ENCODE data around the gene PPARGC1A.

DNA sequence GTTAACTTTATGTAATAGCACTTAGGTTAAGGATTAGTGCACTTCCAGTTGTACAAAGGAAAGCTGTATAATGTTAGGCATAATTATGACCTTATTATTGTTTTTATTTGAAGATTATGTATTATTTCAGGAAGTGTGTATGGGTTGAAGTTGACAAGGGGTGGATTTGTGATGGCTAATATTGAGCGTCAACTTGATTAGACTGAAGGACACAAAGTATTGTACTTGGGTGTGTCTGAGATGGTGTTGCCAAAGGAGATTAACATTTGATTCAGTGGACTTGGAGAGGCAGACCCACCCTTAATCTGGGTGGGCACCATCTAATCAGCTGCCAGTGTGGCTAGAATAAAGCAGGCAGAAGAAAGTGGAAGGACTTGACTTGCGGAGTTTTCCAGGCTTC lies 127.3 kb downstream of the PPARGC1A start:
- TF ChIP-seq, protein P1, sequence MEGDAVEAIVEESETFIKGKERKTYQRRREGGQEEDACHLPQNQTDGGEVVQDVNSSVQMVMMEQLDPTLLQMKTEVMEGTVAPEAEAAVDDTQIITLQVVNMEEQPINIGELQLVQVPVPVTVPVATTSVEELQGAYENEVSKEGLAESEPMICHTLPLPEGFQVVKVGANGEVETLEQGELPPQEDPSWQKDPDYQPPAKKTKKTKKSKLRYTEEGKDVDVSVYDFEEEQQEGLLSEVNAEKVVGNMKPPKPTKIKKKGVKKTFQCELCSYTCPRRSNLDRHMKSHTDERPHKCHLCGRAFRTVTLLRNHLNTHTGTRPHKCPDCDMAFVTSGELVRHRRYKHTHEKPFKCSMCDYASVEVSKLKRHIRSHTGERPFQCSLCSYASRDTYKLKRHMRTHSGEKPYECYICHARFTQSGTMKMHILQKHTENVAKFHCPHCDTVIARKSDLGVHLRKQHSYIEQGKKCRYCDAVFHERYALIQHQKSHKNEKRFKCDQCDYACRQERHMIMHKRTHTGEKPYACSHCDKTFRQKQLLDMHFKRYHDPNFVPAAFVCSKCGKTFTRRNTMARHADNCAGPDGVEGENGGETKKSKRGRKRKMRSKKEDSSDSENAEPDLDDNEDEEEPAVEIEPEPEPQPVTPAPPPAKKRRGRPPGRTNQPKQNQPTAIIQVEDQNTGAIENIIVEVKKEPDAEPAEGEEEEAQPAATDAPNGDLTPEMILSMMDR (IDR thresholded peaks at IDR 0.05 in 2 of 3, conservative IDR thresholded peaks at IDR 0.05 in 1 of 3; ENCODE audit: control insufficient read depth in 2 of 3, extremely low read depth in 1 of 3, insufficient read depth in 1 of 3, low read depth in 3 of 3, low read length in 3 of 3) = no peak
- TF ChIP-seq SRF (IDR thresholded peaks at IDR 0.05; ENCODE audit: low read depth in 2 of 2, low read length in 2 of 2) (no peak), BRCA1 (IDR thresholded peaks at IDR 0.05; ENCODE audit: low read depth, low read length) (no peak), POLR2A (IDR thresholded peaks at IDR 0.05; ENCODE audit: low read depth, low read length) (no peak), MYC (IDR thresholded peaks at IDR 0.05; ENCODE audit: insufficient read depth, insufficient read length, insufficient replicate concordance, low read length, severe bottlenecking) (no peak)
- TF ChIP-seq, protein P2, sequence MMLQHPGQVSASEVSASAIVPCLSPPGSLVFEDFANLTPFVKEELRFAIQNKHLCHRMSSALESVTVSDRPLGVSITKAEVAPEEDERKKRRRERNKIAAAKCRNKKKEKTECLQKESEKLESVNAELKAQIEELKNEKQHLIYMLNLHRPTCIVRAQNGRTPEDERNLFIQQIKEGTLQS (IDR thresholded peaks at IDR 0.05; ENCODE audit: borderline replicate concordance, extremely low read depth, low read depth, low read length) = no peak
